OCI-LY3 (cell line): Measurements from ENCODE around the gene CLSTN3.

Source experiments
- H2AFZ ChIP-seq: fragments of 200-600, 300-600 bp; shearing (Covaris generic); 2 replicates; pipeline ENCODE4 v1.6.0; 2014; ENCODE audit warnings: antibody characterized with exemption, low read depth, low read length
- H3K27ac ChIP-seq: fragments of 200-600, 300-600 bp; sonication (generic); 2 replicates; pipeline ENCODE4 v1.5.1; 2014; ENCODE audit warnings: mild to moderate bottlenecking, low read length, moderate library complexity, mixed read lengths
- H3K27me3 ChIP-seq: fragments of 200-600, 300-600 bp; sonication (generic); 2 replicates; pipeline ENCODE4 v1.6.1; 2014; ENCODE audit warnings: low read depth, low read length, mixed read lengths
- H3K36me3 ChIP-seq: fragments of 200-600, 300-600 bp; sonication (generic); replicated peaks from 2 replicates; pipeline ENCODE3; 2014; ENCODE audit warnings: low read depth, low read length, mixed read lengths
- H3K4me1 ChIP-seq: fragments of 300-600, 200-600 bp; sonication (generic); 2 replicates; pipeline ENCODE4 v1.6.1; 2014; ENCODE audit warnings: low read length, mixed read lengths
- H3K4me2 ChIP-seq: fragments of 200-600, 300-600 bp; sonication (generic); 2 replicates; pipeline ENCODE4 v1.6.1; 2014; ENCODE audit warnings: low read length, mixed read lengths
- H3K4me3 ChIP-seq: fragments of 300-600, 200-600 bp; sonication (generic); 2 replicates; pipeline ENCODE4 v1.5.1; 2014; ENCODE audit warnings: antibody characterized with exemption, mild to moderate bottlenecking, low read length, moderate library complexity
- H3K79me2 ChIP-seq: fragments of 300-600, 200-600 bp; shearing (Covaris generic); 2 replicates; pipeline ENCODE4 v1.6.1; 2014; ENCODE audit warnings: mild to moderate bottlenecking, low read length, mixed read lengths
- H3K9ac ChIP-seq: fragments of 300-600, 200-600 bp; shearing (Covaris generic); 2 replicates; pipeline ENCODE4 v1.6.0; 2014; ENCODE audit warnings: mild to moderate bottlenecking, low read length, moderate library complexity
- H3K9me3 ChIP-seq: fragments of 200-600, 300-600 bp; shearing (Covaris generic); 2 replicates; pipeline ENCODE4 v1.6.1; 2014; ENCODE audit warnings: low read length, mixed read lengths; ENCODE audit not compliant: insufficient read depth
- H4K20me1 ChIP-seq: fragments of 200-600, 300-600 bp; sonication (generic); 2 replicates; pipeline ENCODE4 v1.6.1; 2016; ENCODE audit warnings: low read length, mixed read lengths; ENCODE audit not compliant: insufficient read depth
- EZH2phosphoT487 ChIP-seq: fragments of 200-600 bp; shearing (Covaris generic); IDR thresholded peaks from 2 replicates; pipeline ENCODE4 v1.6.1; 2018; ENCODE audit warnings: antibody characterized with exemption, mixed run types, low read depth
- TF ChIP-seq, protein P1 (sequence below): fragments of 200-600, 300-600 bp; sonication (generic); IDR thresholded peaks from 2 replicates; pipeline ENCODE4 v1.5.1; 2014; ENCODE audit warnings: antibody characterized with exemption, low read length, low read depth

CLSTN3 gene

DNA sequence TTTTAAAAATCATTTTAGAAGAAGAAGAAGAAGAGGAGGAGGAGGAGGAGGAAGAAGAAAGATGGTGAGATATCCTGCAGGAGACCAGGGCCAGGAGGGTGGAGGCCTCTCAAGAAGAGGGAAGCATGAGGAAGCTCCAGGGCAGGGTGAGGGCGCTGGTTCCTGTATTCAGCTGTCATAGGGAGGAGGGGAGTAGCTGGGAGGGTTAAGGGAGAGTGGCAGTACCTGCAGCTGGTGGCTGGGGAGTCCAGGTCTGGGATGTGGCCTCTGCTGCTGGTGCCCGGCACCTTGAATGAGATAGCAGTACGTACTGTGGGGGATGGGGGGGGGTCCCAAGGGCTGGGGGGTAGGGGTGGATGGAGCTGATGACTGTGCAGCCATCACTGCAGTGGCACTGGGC lies 11.3 kb upstream of the CLSTN3 start:
- H3K79me2 ChIP-seq, result no peaks in the 10 kb centered on the region
- no peaks in the 10 kb centered on the region for H3K4me1 ChIP-seq
- H3K27ac ChIP-seq, result no peak overlapping the region
- TF ChIP-seq EZH2phosphoT487, result no peak
- TF ChIP-seq, protein P1, sequence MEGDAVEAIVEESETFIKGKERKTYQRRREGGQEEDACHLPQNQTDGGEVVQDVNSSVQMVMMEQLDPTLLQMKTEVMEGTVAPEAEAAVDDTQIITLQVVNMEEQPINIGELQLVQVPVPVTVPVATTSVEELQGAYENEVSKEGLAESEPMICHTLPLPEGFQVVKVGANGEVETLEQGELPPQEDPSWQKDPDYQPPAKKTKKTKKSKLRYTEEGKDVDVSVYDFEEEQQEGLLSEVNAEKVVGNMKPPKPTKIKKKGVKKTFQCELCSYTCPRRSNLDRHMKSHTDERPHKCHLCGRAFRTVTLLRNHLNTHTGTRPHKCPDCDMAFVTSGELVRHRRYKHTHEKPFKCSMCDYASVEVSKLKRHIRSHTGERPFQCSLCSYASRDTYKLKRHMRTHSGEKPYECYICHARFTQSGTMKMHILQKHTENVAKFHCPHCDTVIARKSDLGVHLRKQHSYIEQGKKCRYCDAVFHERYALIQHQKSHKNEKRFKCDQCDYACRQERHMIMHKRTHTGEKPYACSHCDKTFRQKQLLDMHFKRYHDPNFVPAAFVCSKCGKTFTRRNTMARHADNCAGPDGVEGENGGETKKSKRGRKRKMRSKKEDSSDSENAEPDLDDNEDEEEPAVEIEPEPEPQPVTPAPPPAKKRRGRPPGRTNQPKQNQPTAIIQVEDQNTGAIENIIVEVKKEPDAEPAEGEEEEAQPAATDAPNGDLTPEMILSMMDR, result no peak
- H3K9me3 ChIP-seq, result no peaks in the 10 kb centered on the region
- no peaks in the 10 kb centered on the region for H4K20me1 ChIP-seq
- H2AFZ ChIP-seq, result no peak overlapping the region
- no peak overlapping the region for H3K4me2 ChIP-seq
- H3K27me3 ChIP-seq, result no peaks in the 10 kb centered on the region
- H3K9ac ChIP-seq, result no peak overlapping the region
- no peaks in the 10 kb centered on the region for H3K36me3 ChIP-seq
- no peak overlapping the region for H3K4me3 ChIP-seq

DNA sequence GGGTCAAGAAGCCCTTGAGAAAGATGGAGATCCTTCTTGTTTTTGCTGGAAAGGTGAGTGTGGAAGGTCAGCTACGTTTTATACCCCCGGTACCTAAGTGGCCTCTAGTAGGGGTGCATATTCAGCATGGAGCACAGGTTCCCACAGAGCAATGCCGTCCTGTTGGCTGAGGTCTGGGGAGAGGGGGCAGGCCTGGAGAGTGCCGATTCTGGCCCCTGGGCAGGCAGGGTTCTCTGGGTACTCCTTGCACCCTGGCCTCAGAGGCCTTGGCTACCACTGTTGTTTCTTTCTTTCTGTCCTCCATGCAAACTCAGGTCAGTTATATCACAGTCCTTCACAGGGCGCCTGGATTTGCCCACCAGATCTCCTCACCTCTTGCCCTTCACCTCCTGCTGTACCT lies 10.0 kb upstream of the CLSTN3 start:
- Histone ChIP-seq H3K27ac (no peak overlapping the region), H3K36me3 (no peaks in the 10 kb centered on the region), H3K4me1 (no peaks in the 10 kb centered on the region), H3K9me3 (no peaks in the 10 kb centered on the region), H2AFZ (no peak overlapping the region), H3K27me3 (no peaks in the 10 kb centered on the region), H4K20me1 (no peaks in the 10 kb centered on the region), H3K4me2 (no peak overlapping the region), H3K9ac (no peak overlapping the region), H3K79me2 (no peaks in the 10 kb centered on the region), H3K4me3 (no peak overlapping the region)
- TF ChIP-seq, protein P1, result no peak
- TF ChIP-seq EZH2phosphoT487, result no peak

DNA sequence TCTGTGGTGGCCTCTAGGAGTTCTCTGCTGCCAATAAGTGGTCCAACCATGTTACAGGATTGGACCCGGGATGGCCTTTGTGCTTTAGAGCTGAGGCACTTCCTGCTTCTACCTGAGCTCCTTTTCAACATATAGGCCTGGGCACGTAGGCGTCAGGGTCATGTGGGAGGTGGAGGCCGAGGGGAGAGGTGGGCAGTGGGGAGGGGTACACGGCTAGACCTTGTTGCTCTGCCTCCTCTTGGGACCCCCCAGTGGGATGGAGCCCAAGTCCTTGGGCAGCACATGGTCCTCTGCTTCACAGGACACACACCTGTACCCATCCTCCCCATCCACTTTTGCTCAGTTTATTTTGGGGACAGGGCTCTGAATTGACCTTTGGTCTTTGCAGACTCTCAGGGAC lies 8.8 kb upstream of the CLSTN3 start:
- no peaks in the 10 kb centered on the region for H3K9me3 ChIP-seq
- H3K36me3 ChIP-seq, result no peaks in the 10 kb centered on the region
- H3K27ac ChIP-seq, result no peak overlapping the region
- H3K9ac ChIP-seq, result no peak overlapping the region
- H3K27me3 ChIP-seq, result no peaks in the 10 kb centered on the region
- H3K4me3 ChIP-seq, result no peak overlapping the region
- H4K20me1 ChIP-seq, result no peaks in the 10 kb centered on the region
- no peak overlapping the region for H3K4me2 ChIP-seq
- TF ChIP-seq, protein P1, result no peak
- no peak for TF ChIP-seq EZH2phosphoT487
- no peak overlapping the region for H2AFZ ChIP-seq
- no peaks in the 10 kb centered on the region for H3K79me2 ChIP-seq
- no peaks in the 10 kb centered on the region for H3K4me1 ChIP-seq

DNA sequence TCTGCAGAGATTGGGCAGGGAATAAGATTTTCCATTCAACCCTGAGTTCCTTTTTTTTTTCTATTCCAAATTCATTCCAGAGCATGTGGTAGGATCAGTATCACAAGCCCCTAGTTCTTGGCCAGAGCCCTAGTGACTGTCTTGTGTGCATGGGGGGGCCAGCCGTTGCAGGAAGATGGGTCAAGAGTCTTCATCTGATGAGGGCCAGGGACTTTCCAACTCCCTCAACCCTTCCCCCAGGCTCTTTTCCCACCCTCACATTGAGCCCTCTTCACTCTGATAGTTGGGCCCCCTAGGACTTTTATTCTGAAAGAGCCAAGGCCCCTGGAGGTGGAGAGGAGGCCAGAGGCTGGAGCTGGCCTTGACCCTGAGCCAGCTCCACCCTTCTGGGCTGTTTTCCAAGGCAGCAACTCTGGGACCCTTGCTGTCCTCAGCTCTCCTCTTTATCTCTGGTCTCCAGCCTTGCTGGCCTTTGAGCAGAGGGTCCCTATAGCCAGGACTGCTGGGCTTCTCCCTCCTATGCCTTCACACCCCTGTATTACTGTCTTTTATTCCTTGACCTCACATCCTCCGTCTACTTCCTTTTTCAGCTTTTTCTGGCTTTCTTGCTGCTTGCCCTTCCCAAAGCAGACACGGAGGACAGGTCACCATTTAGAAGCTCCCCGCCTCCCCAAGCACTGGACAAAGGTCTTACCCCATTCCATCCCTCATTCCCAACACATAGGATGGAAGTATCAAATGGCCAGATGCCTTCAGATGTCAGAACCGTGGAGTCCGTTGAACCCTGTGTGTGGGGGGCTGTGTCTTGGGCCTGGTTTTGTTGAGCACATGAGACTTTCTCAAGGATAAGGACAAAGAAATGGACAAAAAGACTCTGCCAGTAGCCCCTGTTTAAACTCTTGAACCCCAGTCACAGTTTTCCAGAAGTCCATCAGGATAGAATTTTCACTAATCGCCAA lies 7.1 kb upstream of the CLSTN3 start:
- H3K4me3 ChIP-seq, result no peak overlapping the region
- H3K4me1 ChIP-seq, result no peaks in the 10 kb centered on the region
- no peaks in the 10 kb centered on the region for H3K9me3 ChIP-seq
- no peak overlapping the region for H2AFZ ChIP-seq
- H3K27ac ChIP-seq, result no peak overlapping the region
- no peak overlapping the region for H3K4me2 ChIP-seq
- no peaks in the 10 kb centered on the region for H3K36me3 ChIP-seq
- H3K9ac ChIP-seq, result no peak overlapping the region
- TF ChIP-seq EZH2phosphoT487, result no peak
- no peaks in the 10 kb centered on the region for H3K27me3 ChIP-seq
- H3K79me2 ChIP-seq, result no peaks in the 10 kb centered on the region
- H4K20me1 ChIP-seq, result no peaks in the 10 kb centered on the region
